Peyer's patch (tissue), 4 donors: ENCODE measurements around the gene RNLS.

Experiments
- CTCF ChIP-seq, 6 experiments: fragments of 450-650 bp in 4 of 6; fragments of 200-600 bp in 2 of 6; sonication (generic) in 1 of 6; IDR thresholded peaks; one replicate each; pipeline ENCODE4 v1.5.1; 2017 to 2019; ENCODE audit warnings: antibody characterized with exemption in 6 of 6, mild to moderate bottlenecking in 3 of 6, moderate library complexity in 1 of 6
- POLR2A ChIP-seq, 2 donors: fragments of 450-650 bp; IDR thresholded peaks; one replicate each; pipeline ENCODE4 v1.5.1; 2017; ENCODE audit warnings: antibody characterized with exemption in 2 of 2, mild to moderate bottlenecking in 2 of 2, moderate library complexity in 2 of 2

GRCh38 chr10:88249450-88249849 is 333.7 kb downstream of the RNLS start:
- TF ChIP-seq CTCF (IDR thresholded peaks at IDR 0.05) (no peak), POLR2A (IDR thresholded peaks at IDR 0.05) (no peak)
